Kidney (tissue), 14 donors: ENCODE results near the gene OR6J1. TPM values are rescaled to one million over a fixed set of nuclear protein-coding genes. Genes with fewer than 3 reads are reported as not detected.
A peak's percentile ranks its signal among the peaks of the same experiment; 100 is the strongest.

Source experiments
- DNase-seq, 5 donors: peaks; one replicate each; pipeline ENCODE4 v3.0.0-alpha.2; 2013 to 2020
- FAIRE-seq: peaks from 2 replicates; lab custom pipeline; 2012; peaks lifted over from hg19 to GRCh38; lab: Jason Lieb, UNC
- H3K27ac ChIP-seq, 2 donors: one replicate each; pipeline ENCODE4 v1.7.0; 2013; ENCODE audit warnings: low read depth in 2 of 2, low read length in 2 of 2, inconsistent platforms in 1 of 2
- H3K27me3 ChIP-seq: one replicate; pipeline ENCODE4 v1.7.1; 2013; ENCODE audit warnings: low read length, inconsistent platforms; ENCODE audit not compliant: control insufficient read depth, insufficient read depth
- H3K36me3 ChIP-seq, 3 donors: one replicate each; pipeline versions ENCODE4 v1.7.0 to v1.7.1; 2013; ENCODE audit warnings: low read length in 3 of 3, control low read depth in 1 of 3, inconsistent platforms in 1 of 3; ENCODE audit not compliant: insufficient read depth in 3 of 3, control insufficient read depth in 2 of 3
- H3K4me1 ChIP-seq, 3 donors: one replicate each; pipeline versions ENCODE4 v1.7.0 to v1.7.1; 2013; ENCODE audit warnings: low read length in 3 of 3, inconsistent platforms in 1 of 3, low read depth in 1 of 3; ENCODE audit not compliant: control insufficient read depth in 2 of 3, insufficient read depth in 2 of 3
- H3K4me3 ChIP-seq, 3 donors: one replicate each; pipeline versions ENCODE4 v1.7.0 to v1.8.1; 2013; ENCODE audit warnings: low read length in 3 of 3, control low read depth in 1 of 3, inconsistent platforms in 1 of 3
- H3K9ac ChIP-seq, 3 donors: one replicate each; pipeline versions ENCODE4 v1.7.0 to v1.7.1; 2013; ENCODE audit warnings: low read length in 3 of 3, control low read depth in 1 of 3, inconsistent platforms in 1 of 3
- H3K9me3 ChIP-seq, 3 donors: one replicate each; pipeline versions ENCODE4 v1.7.0 to v1.7.1; 2013; ENCODE audit warnings: low read length in 3 of 3, control low read depth in 1 of 3, inconsistent platforms in 1 of 3; ENCODE audit not compliant: control insufficient read depth in 2 of 3, insufficient read depth in 1 of 3
- intact Hi-C: fragments of 100-400 bp; cut with DNase I; formaldehyde crosslinking; loops from one replicate; pipeline ENCODE4 v1.11.1; 2022
- polyA plus RNA-seq: library from polyadenylated mRNA; stranded (reverse); fragments of 350-450 nt; fragmentation: Illumina TruSeq; extraction: RNeasy Lipid Tissue Mini Kit (QIAGEN cat#74804); gene quantifications from one replicate; pipeline ENCODE4 v1.2.3, GENCODE V29; 2014; ENCODE audit warnings: low read depth, low replicate concordance; ENCODE audit not compliant: insufficient read depth
- total RNA-seq: library from RNA; stranded (reverse); fragmentation: NEBNext Ultra II Directional; extraction: Animal tissue kit (Norgen Biotek cat#: 25700); gene quantifications from one replicate; pipeline ENCODE4 v1.2.1, GENCODE V29; 2021
- TF ChIP-seq, protein P1 (sequence below): IDR thresholded peaks from 3 replicates; pipeline ENCODE4 v1.5.1; 2012; ENCODE audit warnings: mild to moderate bottlenecking, moderate library complexity, borderline replicate concordance; ENCODE audit not compliant: insufficient read depth; ENCODE audit errors: extremely low read depth
- donor health status: control.
- donor health status: control.
- donor health status: control.
- donor health status: control.
- donor health status: control.
- donor health status: DM: yes; HTN: yes; CAD: no.
- donor health status: Normal renal cell carcinoma (clear cell type).

Gene OR6J1
- total and polyA plus RNA-seq, 2 donors from 2014 or later, result not detected

DNA sequence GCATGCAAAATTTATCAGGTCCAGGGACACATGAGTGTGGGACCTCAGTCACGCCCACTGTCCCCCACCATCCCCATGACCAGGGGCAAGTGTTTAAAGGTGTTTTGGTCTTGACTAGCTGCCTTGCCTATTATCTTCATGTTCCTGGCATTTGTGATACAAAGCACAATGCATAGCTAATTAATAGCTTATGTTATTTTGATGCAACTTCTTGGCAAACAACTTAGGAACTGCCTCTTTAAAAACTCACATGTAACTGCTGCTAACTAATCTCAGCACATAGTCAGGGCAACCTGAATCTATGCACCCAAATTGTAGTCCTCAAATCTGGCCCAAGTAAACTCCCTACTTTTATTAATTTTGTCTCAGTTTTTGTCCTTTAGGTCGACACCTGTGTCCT is 7.4 kb upstream of the OR6J1 start:
- Histone ChIP-seq H3K4me1 (peaks cover 0 to 6% (median 0%) of the 10 kb centered on the region in 3 donors), H3K27me3 (no peaks in the 10 kb centered on the region), H3K4me3 (no peak overlapping the region), H3K9ac (no peak overlapping the region), H3K36me3 (no peaks in the 10 kb centered on the region), H3K27ac (no peak overlapping the region), H3K9me3 (no peaks in the 10 kb centered on the region)
- TF ChIP-seq, protein P1, sequence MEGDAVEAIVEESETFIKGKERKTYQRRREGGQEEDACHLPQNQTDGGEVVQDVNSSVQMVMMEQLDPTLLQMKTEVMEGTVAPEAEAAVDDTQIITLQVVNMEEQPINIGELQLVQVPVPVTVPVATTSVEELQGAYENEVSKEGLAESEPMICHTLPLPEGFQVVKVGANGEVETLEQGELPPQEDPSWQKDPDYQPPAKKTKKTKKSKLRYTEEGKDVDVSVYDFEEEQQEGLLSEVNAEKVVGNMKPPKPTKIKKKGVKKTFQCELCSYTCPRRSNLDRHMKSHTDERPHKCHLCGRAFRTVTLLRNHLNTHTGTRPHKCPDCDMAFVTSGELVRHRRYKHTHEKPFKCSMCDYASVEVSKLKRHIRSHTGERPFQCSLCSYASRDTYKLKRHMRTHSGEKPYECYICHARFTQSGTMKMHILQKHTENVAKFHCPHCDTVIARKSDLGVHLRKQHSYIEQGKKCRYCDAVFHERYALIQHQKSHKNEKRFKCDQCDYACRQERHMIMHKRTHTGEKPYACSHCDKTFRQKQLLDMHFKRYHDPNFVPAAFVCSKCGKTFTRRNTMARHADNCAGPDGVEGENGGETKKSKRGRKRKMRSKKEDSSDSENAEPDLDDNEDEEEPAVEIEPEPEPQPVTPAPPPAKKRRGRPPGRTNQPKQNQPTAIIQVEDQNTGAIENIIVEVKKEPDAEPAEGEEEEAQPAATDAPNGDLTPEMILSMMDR, result no peak
- intact Hi-C loops, result no loop called here
- FAIRE-seq (no peak), DNase-seq (no peak)

DNA sequence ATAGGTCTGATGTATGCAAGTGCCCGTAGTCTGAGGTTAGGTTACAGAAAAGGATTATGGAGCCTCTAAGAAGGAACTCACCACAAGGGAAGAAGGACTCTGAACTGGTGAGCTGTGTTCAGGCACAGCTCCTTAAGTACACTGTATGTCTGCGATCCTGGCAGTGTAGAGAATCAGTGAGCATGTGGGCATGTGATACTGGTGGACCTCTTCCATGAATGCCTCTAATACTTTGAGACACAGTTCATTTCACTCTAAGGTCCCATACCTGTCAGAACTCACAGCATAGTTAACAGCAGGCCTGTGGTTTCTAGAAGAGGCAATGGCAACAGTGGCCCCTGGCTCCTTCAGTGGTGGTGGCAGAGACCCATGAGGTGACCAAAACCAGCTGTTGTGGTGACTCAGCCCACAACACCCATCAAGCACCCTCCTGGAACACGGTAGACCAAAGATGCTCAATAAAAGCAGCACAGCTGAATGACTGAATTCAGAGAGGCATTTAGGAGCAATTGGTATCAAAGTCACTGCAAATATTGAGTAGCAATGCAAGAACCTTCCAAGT is 6.9 kb upstream of the OR6J1 start:
- Histone ChIP-seq H3K27ac (no peak overlapping the region), H3K27me3 (no peaks in the 10 kb centered on the region), H3K36me3 (no peaks in the 10 kb centered on the region), H3K4me3 (no peak overlapping the region), H3K9ac (no peak overlapping the region), H3K9me3 (no peaks in the 10 kb centered on the region), H3K4me1 (peaks cover 0 to under 1% (median 0%) of the 10 kb centered on the region in 3 donors)
- intact Hi-C loops, result no loop called here
- TF ChIP-seq, protein P1, result no peak
- no peak for FAIRE-seq
- DNase-seq, result peak in 1 of 5 donors; percentile 9

DNA sequence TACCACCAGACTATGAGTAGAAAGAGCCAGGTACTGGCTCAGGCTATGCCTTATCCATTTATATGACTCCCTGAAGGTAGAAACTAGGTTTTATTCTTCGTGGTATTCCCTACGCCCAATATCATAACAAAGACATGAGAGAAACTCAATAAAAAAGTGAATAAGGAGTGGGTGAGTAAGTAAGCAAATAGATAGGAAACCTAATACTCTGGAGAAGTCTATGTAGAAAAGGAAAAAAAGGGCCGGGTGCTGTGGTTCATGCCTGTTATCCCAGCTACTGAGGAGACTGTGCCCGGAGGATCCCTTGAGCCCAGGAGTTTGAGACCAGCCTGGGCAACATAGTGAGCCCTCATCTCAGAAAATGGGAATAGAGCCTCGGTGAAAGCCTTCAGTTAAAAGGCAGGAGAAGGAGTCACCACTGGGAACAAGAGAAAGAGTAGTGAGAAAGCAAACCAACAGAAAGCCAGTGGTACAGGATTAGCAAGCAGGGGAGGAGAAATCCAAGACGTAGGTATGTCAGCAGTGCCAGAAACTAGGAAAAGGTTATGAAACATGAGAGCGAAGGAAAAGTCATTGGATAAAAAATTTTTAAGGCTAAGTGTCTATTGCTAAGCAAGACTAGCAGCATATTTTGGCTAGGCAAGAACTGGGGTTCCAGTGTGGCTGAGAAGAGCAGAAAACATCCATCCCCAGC is 6.0 kb upstream of the OR6J1 start:
- H3K4me3 ChIP-seq, result no peak overlapping the region
- TF ChIP-seq, protein P1, result no peak
- no peaks in the 10 kb centered on the region for H3K9me3 ChIP-seq
- DNase-seq (no peak), FAIRE-seq (no peak)
- intact Hi-C loops, result no loop called here
- H3K4me1 ChIP-seq, result no peaks in the 10 kb centered on the region
- no peak overlapping the region for H3K27ac ChIP-seq
- H3K27me3 ChIP-seq, result no peaks in the 10 kb centered on the region
- H3K9ac ChIP-seq, result no peak overlapping the region
- H3K36me3 ChIP-seq, result no peaks in the 10 kb centered on the region
